BJ (cell line): ENCODE results near the gene BAZ2B. TPM values are rescaled to one million over a fixed set of nuclear protein-coding genes. Genes with fewer than 3 reads are reported as not detected.

ENCODE experiments used
- CTCF ChIA-PET: fragments of 350-600 bp; formaldehyde crosslinking; extraction: SDS; loops from one replicate; lab custom pipeline; 2021; ENCODE audit warnings: antibody characterized with exemption, inconsistent platforms; lab: Yijun Ruan, JAX
- POLR2A ChIA-PET: fragments of 300-600 bp; sonication (Branson Sonifier 250); formaldehyde crosslinking; extraction: SDS; loops from one replicate; lab custom pipeline; 2021; ENCODE audit warnings: antibody characterized with exemption; lab: Charles Lee
- DNase-seq: peaks from one replicate; pipeline ENCODE4 v3.0.0-alpha.2; 2011; ENCODE audit warnings: low read depth
- H3K27me3 ChIP-seq: 2 replicates; pipeline ENCODE4 v1.6.0; 2011; ENCODE audit warnings: low read length; ENCODE audit not compliant: control insufficient read depth, insufficient read depth
- H3K36me3 ChIP-seq: 2 replicates; pipeline ENCODE4 v1.5.1; 2011; ENCODE audit warnings: low read length; ENCODE audit not compliant: control insufficient read depth, insufficient read depth
- H3K4me3 ChIP-seq: 2 replicates; pipeline ENCODE4 v1.5.1; 2011; ENCODE audit warnings: low read depth, mild to moderate bottlenecking, control low read depth, low read length
- CTCF ChIP-seq: IDR thresholded peaks from 2 replicates; pipeline ENCODE4 v1.5.1; 2011; ENCODE audit warnings: low read depth, mild to moderate bottlenecking, control low read depth, inconsistent platforms, low read length, moderate library complexity; ENCODE audit not compliant: insufficient read depth
- polyA minus RNA-seq: library from RNA; depleted of rRNA, polyadenylated mRNA; stranded (reverse); fragments of >200 nt; gene quantifications from 2 replicates; pipeline ENCODE4 v1.2.3, GENCODE V29; 2011; rRNA and poly(A)+ RNA removed
- polyA plus RNA-seq: library from polyadenylated mRNA; depleted of rRNA; stranded (reverse); fragments of >200 nt; gene quantifications from 2 replicates; pipeline ENCODE4 v1.2.3, GENCODE V29; 2011; rRNA removed

BAZ2B gene
- 16.0 and 21.6 TPM in 2 replicates for polyA plus RNA-seq
- 60.0 and 66.6 TPM in 2 replicates for polyA minus RNA-seq

- no peak for TF ChIP-seq CTCF
- ChIA-PET CTCF (no interaction called here), POLR2A (no interaction called here)
- no peak for DNase-seq
- Histone ChIP-seq H3K27me3 (no peaks in the 10 kb centered on the region), H3K4me3 (peak within 1 kb of the TSS; percentile 93), H3K36me3 (no peaks in the 10 kb centered on the region)
Measured at GRCh38 chr2:159616286-159616701, at the start of gene BAZ2B. Gene BAZ2B, minus strand, starts transcription at chr2:159616548. Its CDS starts 137,829 bp downstream, at chr2:159478719.

GRCh38 chr2:159661286-159661685 lies 44.9 kb upstream of the BAZ2B start:
- Histone ChIP-seq H3K27me3 (no peaks in the 10 kb centered on the region), H3K4me3 (no peak overlapping the region), H3K36me3 (no peaks in the 10 kb centered on the region)
- ChIA-PET POLR2A (no interaction called here), CTCF (no interaction called here)
- no peak for DNase-seq
- no peak for TF ChIP-seq CTCF

- no peaks in the 10 kb centered on the region for H3K36me3 ChIP-seq
- TF ChIP-seq CTCF, result no peak
- no peaks in the 10 kb centered on the region for H3K27me3 ChIP-seq
- no peak overlapping the region for H3K4me3 ChIP-seq
- DNase-seq, result no peak
- POLR2A ChIA-PET, result no interaction called here
- CTCF ChIA-PET, result interaction anchor here (0.7 kb wide), 1 partner anchor 716 kb away, joined by 3 read pairs; no protein-coding TSS in a partner anchor
Measured at GRCh38 chr2:159658881-159659873, 42.8 kb upstream of the BAZ2B start.

GRCh38 chr2:159653962-159654361 lies 37.6 kb upstream of the BAZ2B start:
- CTCF ChIA-PET, result no interaction called here
- no peak for TF ChIP-seq CTCF

GRCh38 chr2:159651884-159652283 lies 35.5 kb upstream of the BAZ2B start:
- no peaks in the 10 kb centered on the region for H3K36me3 ChIP-seq
- no peak for DNase-seq
- TF ChIP-seq CTCF, result no peak
- H3K4me3 ChIP-seq, result no peak overlapping the region
- no peaks in the 10 kb centered on the region for H3K27me3 ChIP-seq
- POLR2A ChIA-PET, result no interaction called here
- CTCF ChIA-PET, result no interaction called here

More at GRCh38 chr2:159653962-159654361, 37.6 kb upstream of the BAZ2B start:
- no peak for DNase-seq
- no peaks in the 10 kb centered on the region for H3K36me3 ChIP-seq
- no peaks in the 10 kb centered on the region for H3K27me3 ChIP-seq
- no peak overlapping the region for H3K4me3 ChIP-seq
- POLR2A ChIA-PET, result no interaction called here
